Posterior cingulate gyrus (tissue), 11 donors: ENCODE measurements around the gene COMMD1.

Source experiments
- DNase-seq, 10 donors: peaks; one replicate each; pipeline versions ENCODE4 v3.0.0 to v3.0.0-alpha.2; 2020 to 2021; ENCODE audit warnings: mixed read lengths in 3 of 10
- intact Hi-C: fragments of 100-400 bp; cut with DNase I; formaldehyde crosslinking; loops from one replicate; pipeline ENCODE4 v1.15.1; 2023

Gene COMMD1

DNA sequence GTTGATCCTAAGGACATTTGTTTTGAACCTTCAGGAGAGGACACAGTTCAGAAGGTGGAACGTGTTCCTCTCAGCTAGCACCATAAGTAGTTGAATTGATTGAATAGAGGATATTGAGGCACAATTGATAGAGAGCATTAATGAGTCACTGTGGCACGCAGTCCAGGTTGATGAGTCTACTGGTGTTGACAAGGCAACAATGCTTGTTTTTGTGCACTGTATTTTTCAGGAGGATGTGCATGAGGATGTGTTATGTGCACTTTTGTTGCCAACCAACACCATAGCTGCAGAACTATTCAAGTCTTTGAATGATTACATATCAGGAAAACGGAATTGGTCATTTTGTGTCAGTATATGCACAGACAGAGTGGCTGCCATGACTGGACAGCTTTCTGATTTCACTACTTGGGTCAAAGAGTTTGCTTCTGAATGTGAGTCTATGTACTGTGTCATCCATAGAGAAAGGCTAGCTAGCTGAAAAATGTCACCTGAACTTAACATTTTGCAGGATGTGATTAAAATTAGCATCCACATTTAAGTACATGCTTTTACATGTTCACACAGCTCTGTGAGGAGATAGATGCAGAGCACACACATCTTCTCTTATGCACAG is 150.4 kb downstream of the COMMD1 start:
- no peak for DNase-seq
- intact Hi-C loops, result no loop called here

DNA sequence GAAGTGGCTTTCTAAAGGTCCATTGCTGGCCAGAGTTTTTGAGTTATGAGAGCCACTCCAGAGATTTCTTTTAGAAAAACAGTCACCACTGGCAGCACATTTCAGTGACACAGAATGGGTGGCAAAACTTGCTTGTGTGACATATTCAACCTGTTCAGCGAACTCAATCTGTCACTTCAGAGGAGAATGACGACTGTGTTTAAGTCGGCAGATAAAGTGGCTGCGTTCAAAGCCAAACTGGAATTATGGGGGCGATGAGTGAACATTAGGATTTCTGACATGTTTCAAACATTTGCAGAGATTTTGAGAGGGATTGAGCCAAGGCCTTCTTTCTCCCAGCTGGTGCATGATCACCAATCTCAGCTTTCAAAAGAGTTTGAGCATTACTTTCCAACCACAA is 150.9 kb downstream of the COMMD1 start:
- DNase-seq, result no peak
- intact Hi-C loops, result no loop called here

DNA sequence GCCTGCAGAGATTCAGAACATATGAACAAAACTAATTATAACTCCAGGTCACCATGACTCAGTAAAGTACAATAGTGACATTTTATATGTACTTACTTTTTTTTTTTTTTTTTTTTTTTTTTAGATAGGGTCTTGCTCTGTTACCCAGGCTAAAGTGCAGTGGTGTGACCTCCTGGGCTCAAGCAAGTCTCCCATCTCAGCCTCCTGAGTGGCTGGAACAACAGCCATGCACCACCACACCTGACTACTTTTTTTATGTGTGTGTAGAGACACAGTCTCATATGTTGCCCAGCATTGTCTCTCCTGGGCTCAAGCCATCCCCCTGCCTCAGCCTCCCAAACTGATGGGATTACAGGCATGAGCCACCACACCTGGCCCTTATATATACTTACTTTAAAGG is 159.8 kb downstream of the COMMD1 start:
- DNase-seq, result no peak
- intact Hi-C loops, result no loop called here

DNA sequence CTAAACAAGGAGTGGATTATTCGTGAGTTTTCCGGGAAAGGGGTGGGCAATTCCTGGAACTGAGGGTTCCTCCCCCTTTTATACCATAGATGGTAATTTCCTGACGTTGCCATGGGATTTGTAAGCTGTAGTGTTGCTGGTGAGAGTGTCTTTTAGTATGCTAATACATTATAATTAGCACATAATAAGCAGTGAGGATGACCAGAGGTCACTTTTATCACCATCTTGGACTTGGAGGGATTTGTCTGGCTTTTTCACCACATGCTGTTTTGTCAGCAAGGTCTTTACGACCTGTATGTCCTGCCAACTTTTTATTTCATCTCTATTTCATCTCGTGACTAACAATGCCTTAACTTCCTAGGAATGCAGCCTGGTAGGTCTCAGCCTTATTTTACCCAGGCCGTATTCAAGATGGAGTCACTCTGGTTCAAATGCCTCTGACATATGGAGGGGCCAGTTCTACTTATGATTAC is 165.7 kb downstream of the COMMD1 start:
- intact Hi-C loops, result no loop called here
- DNase-seq, result no peak

DNA sequence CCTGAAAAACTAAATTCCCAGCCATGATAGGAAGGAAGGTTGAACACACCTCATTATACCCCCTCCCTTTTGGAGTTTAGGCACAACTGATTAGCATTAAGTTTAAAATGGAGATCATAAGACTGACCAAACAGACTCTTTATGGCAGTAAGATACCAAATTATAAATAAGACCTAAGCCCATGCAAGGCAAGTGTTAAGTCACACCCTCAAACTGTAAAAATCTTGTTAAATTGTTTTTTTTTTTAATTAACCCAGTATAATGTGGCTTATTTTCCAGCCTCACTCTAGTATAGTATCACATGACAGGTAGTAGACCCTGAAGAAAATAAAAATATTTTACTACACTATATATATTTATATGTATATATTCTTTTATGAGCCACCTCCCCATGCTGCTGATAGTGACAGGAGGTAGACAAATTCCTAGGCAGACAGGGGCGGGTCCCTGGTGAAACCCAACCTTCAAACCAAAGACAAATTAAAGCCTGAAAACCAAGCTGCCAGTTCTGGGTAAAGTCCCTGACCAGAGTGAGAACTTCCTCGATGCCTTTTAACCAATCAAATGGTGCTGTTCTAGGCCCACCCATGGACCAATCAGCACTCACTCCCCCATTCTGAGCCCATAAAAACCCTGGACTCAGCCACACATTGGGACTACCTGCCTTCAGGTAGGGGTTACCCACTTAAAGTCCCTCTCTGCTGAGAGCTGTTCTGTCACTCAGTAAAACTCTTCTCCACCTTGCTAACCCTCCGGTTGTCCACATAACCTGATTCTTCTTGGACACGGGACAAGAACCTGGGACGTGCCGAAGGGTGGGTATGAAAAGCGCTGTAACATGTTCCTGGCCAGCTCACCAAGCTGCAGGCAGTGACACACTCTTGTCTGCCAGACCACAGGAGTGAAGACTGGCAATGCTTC is 166.5 kb downstream of the COMMD1 start:
- DNase-seq, result no peak
- intact Hi-C loops, result no loop called here

DNA sequence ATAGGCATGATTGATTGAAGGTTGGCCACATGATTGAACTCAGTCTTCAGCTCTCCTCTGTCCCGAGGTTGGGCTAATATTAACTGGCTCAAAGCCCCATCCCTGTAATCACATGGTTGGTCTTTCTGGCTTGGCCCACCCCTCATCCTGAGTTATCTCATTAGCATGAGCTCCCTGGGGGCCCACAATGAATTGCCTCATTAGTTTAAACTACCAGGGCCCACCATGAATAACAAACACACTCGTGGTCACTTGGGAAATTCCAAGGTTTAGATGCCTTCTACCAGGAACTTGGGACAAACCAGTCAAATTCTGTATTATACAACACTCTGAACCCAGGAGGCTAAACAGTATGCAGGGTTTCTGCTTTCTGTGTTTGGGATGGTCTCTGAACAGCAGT is 168.8 kb downstream of the COMMD1 start:
- intact Hi-C loops, result no loop called here
- no peak for DNase-seq

DNA sequence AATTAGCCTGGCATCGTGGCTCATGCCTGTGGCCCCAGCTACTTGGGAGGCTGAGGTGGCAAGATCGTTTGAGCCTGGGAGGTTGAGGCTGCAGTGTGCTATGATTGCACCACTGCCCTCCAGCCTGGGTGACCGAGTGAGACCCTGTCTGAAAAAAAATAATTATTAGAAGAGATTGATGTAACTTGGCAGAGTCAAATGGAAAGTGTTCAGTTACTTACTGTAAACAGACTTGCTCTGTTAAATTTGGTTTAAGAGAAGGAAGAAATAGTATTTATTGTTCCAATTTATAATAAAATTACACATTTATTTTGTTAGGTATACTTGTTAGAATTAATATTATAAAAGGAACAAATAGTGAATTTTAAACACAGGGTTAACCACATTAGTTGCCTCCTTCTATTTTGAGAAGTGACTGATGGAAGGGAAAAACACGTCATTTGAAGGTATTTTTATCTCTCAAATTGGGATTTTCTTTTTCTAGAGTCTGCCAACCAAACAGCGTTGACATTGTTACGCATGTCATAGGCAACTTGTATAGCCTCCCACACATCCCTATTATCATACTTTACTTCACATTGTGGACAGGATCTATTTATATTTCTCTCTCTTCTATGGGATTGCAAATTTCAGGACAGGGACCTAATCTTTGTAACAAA is 171.6 kb downstream of the COMMD1 start:
- no peak for DNase-seq
- intact Hi-C loops, result no loop called here

DNA sequence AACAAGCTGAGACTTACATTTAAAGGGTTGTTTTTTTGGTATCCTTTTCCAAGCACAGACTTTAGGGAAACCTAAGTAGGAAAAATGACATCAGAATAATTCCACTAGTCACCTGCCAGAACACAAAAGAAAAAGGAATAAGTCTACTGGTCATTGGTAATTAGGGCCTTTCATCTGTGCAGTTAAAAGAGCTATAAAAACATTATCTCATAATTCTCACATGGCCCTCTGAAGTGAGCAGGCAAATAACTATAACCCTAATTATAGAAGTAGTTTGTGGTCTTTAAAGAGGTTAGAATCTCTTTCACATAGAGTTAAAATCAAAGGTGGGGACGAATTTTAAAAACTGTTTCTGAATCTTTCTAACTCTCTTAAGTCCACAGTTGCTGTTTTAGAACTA is 179.3 kb downstream of the COMMD1 start:
- intact Hi-C loops, result no loop called here
- no peak for DNase-seq

DNA sequence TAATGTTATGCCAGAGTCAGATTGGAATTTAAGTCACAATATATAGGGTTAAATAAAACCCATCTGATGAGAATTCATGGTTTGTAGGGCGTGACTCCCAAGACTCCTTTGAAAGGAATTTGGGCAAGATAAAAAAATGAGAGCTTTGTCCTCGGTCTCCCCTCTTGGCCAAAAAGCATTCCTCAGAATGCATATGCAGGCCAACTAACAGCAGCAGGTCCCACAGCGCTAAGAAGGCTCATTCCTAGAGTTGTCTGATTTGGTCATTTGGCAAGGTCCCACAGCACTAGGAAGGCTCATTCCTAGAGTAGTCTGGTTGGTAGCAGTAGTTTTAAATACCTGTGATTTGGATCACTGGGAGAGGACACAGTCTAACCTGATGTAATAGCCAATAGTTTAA is 184.2 kb downstream of the COMMD1 start:
- no peak for DNase-seq
- intact Hi-C loops, result no loop called here

DNA sequence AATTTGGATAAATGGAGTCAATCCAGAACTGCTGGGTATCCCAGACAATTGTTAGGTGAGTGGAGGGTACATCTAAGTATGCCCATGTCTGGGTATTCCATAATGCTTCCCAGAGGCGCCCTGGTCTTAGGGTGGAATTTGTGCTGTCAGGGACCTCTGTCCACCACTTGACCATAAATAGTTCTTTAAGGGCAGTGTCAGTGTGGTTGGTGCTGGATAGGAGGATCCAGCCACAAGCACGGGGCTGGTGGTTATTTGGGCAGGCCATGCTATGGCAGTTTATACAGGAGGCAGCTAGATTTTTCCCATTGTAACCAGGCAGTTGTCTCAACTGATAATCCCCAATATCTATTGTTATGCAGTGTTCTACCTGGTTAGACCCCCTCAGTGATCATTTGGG is 186.0 kb downstream of the COMMD1 start:
- no peak for DNase-seq
- intact Hi-C loops, result no loop called here

DNA sequence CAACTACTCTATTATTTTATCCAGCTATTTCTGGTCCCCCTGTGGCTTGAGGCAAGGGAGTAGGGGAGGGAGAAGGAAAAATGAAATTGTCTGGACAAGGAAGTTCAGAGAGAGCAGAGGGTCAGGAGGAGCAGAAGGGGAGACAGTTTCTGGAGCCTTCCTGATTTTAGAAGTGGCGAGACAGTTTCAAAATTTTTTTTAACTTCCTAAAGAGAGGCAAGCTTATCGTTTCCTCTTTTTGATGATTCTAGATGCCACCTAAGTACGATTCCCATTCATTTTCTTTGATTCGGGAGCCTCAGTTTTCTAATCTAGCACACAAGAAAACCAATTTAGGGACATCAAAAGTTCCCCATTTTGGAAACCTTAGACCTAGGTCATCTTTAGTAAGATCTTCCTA is 193.6 kb downstream of the COMMD1 start:
- no peak for DNase-seq
- intact Hi-C loops, result no loop called here

DNA sequence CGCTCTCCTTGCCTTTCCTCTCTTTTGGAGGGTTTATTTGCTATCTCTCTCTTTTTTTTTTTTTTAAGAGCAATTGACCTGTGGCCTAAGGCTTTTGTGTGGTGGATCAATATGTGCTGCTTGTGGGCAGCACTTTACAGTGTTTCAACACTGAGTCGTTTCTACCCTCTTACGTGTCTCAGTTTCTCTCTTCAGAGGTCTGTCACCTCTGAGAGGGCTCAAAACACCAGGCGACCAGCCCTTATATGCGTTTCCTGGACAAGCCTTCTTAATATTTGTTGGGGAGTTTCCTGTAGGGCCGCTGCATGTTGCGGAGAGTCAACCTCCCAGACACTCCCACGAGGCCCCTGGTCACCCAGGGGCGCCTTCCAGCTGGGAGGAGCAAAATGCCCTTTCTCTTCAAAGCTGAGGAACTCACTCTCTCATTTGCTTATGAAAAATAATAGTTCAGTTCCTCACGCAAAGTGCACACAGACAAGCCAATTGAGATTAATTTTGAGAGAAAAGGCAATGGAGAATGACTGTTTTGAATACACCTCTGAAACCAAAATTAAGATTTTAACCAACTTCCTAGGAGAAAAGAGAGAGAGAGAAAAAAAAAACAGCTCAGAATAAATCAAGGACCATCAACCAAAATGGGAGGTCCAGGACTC is 194.2 kb downstream of the COMMD1 start:
- DNase-seq, result no peak
- intact Hi-C loops, result no loop called here

DNA sequence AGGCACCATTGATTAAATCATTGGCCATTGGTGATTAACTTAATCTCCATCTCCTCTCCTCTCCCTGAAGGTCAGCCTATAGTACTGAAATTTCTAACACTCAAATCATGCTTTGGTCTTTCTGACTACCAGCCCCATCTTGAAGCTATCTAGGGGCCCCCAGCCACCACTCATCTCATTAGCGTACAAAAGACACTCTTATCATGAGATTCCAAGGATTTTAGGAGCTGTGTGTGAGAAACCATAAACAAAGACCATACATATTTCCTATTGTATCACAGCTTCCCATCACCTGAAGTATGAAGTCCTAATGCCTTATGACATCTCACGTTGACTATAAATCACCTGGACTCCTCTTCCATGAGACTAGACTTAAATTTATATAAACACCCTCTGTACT is 196.4 kb downstream of the COMMD1 start:
- DNase-seq, result no peak
- intact Hi-C loops, result no loop called here

DNA sequence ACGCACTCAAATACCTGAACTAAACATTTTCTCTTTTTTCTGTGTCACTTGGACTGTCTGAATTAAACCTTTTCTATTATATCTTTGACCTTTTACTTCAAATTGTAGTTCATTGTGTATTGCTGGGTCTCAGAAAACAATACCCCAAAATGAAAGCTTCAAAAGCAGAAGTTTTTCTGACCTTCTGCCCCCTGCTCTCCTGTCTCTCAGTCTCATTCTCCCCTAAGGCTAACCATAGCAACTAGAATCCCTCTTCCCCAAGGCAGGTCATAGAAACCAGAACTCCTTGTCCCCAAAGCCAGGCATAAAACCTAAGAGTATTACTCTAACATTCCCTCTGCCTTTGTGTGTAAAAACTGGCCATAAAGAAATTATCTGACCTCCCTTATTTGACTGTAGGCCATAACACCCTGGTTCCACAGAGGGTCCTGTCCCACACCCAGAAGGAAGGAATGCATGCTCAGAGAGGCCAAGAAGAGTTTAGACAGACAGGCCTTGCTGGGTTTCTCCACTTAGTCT is 197.0 kb downstream of the COMMD1 start:
- no peak for DNase-seq
- intact Hi-C loops, result no loop called here

DNA sequence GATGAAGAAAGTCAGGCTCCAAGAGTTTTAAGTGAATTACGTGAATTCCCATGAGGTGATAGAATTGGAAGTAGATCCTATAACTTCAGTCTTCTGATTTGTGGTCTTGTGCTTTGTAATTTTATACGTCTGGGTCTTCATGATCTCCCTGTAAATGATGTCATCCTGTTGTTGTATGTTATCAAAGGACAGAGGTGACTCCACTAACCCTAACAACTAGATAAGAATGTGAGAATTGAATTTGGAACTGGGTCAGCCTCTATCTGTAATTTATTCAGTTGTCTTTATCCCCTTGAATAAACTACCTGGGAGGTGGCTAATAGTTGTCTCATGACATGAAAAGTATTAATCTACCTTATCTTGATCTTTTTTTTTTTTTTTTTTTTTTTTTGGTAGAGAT is 204.1 kb downstream of the COMMD1 start:
- intact Hi-C loops, result no loop called here
- no peak for DNase-seq

DNA sequence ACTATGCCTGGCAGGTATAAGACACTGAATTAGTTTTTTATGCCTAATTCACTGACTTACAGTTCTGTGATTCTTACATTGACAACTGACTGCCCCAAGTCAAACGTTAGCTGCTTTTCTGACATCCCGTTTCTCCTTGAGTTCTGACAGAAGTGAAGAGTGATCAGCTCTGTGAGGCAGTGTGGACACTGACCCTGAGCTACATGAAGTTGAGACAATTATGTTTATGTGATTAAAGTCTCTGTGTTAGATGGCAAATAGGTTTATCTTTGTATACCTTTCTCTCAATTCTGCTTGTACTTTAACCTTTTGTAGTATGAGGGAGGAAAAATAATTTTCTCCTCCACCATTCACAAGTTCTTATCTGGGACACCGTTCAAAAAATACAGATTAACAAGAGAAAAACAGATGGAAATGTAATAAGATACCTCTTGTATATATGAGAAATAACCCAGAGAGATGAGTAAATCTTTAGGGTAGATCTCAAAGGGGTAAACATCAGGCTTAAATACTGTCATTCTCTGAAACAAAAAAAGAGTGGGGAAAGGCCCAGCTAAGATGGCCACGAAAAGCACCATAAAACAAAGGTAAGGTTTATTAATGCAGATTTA is 205.0 kb downstream of the COMMD1 start:
- no peak for DNase-seq

DNA sequence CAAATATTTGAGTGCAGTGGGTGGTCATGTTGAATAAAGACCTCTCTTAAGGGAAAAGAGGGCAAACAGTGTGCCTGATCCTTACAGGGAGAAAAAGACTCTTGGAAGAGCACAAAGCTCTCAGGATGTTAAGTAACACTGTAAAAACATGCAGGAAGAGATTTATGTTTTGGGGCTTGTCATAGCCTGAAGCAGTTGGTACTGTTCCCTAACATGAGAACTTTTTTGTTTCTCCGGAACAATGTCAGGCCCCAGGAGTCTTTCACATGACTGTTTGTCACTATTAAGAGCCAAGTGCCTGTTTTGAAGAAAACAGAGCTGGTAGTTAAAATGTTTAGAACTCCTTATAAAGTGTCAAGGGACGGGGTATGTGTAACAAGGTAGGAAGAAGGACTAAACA is 206.7 kb downstream of the COMMD1 start:
- intact Hi-C loops, result no loop called here
- no peak for DNase-seq

More for the DNA sequence above, 205.0 kb downstream of the COMMD1 start:
- intact Hi-C loops, result no loop called here

DNA sequence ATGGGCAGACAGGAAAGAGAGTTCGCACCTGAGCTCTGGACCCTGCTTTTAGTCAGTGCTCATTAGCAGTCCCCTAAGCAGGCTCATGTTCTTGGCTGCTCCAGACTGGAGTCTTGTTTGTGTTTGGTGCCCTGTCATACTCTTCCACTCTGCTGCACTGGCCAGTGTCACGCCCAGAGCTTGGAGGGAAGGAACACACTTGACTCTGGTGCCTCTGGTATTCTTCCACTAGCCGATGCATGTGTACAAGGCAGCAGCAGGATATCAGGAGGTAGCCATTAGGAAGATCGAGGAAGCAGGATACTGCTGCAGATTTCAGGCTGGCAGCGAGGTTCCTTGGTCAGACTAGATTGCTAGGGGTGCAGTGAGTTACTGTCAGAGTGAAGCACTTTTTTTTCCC is 209.1 kb downstream of the COMMD1 start:
- intact Hi-C loops, result no loop called here
- peak in 2 of 10 donors; percentile 3 to 6 for DNase-seq

DNA sequence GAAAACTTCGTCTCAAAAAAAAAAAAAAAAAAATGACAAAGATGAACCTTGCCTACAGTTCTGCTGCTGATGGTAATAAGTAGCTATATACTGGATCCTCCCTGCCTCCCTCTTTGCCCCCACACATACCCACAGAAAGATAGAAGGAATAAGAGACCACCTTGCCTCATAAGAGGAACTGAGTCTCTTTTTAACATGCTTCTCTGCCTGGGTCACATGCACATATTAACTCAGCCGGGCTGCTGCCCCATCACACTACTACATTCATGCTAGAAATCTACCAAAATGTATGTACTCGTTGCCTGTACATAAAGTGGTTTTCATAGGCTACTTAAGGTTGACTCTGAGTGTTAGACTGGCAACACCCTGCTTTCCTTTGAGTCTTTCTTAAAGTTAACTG is 211.5 kb downstream of the COMMD1 start:
- no peak for DNase-seq
- intact Hi-C loops, result no loop called here

DNA sequence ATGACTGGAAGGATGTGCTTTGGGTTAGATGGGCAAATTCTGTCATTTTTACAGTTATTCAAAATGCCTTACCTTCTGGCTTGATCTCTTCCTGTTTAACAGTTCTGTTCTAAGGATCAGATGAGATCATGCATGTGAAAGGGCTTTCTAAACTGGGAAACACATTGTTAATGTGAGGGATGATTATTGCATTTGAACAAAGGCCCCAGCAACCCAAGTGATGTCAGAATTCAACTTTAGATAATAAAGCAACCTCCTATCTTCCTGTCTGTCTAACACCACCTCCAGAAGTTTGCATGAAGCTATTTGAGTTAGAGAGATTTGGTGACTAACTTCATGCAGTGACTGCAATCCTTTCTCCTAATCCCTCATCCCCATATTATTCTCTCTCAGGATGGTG is 212.7 kb downstream of the COMMD1 start:
- no peak for DNase-seq
- intact Hi-C loops, result no loop called here
